Measurements from ENCODE around the gene CLSTN3. TPM values are rescaled to one million over a fixed set of nuclear protein-coding genes. Genes with fewer than 3 reads are reported as not detected.

CLSTN3 gene
- total RNA-seq, 2 donors from 2014 or later, result 27.5 to 64.9 TPM

DNA sequence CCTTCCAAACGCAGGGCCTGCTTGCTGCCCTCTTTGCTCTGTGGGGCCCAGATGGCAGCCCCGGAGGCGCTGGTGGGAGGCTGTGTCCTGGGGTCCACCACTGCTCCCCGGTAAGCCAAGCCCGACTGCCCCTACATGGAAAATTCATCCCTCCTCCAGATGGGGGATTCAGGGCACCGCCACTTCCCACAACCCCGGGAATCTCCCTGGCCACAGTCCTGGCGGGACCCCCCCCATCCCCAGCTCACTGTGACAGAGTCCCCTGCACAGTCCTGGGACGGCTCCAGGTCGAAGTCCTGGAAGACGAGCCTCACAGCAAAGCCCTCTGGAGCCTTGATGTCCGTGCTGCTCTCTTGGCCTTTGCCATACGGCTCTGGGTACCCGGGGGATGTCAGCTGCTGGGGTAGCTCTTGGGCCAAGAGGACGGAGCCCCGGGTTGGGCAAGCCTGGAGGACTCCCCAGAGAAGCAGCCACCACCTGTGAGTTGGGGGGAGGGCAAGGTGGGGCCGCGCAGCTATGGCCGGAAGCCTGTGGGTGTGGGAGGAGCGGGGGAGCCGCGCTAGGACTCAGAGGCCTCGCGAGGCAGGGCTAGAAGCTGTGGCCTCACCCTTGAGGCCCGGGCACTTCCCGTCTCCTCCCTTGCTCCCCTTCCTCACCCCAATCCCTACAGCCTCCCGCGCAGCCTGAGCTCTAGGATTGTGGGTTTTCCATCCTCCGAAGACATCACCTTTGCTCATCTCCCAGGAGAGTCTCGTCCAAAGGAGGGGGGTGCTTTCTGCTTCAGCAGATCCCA is 22.0 kb upstream of the CLSTN3 start:
- TF ChIP-seq, protein P1, sequence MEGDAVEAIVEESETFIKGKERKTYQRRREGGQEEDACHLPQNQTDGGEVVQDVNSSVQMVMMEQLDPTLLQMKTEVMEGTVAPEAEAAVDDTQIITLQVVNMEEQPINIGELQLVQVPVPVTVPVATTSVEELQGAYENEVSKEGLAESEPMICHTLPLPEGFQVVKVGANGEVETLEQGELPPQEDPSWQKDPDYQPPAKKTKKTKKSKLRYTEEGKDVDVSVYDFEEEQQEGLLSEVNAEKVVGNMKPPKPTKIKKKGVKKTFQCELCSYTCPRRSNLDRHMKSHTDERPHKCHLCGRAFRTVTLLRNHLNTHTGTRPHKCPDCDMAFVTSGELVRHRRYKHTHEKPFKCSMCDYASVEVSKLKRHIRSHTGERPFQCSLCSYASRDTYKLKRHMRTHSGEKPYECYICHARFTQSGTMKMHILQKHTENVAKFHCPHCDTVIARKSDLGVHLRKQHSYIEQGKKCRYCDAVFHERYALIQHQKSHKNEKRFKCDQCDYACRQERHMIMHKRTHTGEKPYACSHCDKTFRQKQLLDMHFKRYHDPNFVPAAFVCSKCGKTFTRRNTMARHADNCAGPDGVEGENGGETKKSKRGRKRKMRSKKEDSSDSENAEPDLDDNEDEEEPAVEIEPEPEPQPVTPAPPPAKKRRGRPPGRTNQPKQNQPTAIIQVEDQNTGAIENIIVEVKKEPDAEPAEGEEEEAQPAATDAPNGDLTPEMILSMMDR (IDR thresholded peaks at IDR 0.05), result no peak
- peak; percentile 68 to 84 (median 79) for TF ChIP-seq POLR2A (IDR thresholded peaks at IDR 0.05)
- H3K36me3 ChIP-seq (replicated peaks in 1 of 2; ENCODE audit: insufficient read depth in 1 of 2, low read depth in 2 of 2), result peaks cover 0 to 2% of the 10 kb centered on the region in 2 donors
- DNase-seq, result peak; percentile 78 to 85 (median 82)
- H3K4me1 ChIP-seq, result peaks cover 31% of the 10 kb centered on the region
- peak; percentile 80 for ATAC-seq
- intact Hi-C loops (cut with DNase I), result no loop called here
- peak overlapping the region; percentile 91 to 99 (median 96) for H3K27ac ChIP-seq
- no peaks in the 10 kb centered on the region for H3K9me3 ChIP-seq
- no peaks in the 10 kb centered on the region for H3K27me3 ChIP-seq
- 0 to 2% methylated on average over 10 to 30 of the region's 30 CpGs for WGBS, 2 donors
- H3K4me3 ChIP-seq, result peak overlapping the region; percentile 56 to 57

DNA sequence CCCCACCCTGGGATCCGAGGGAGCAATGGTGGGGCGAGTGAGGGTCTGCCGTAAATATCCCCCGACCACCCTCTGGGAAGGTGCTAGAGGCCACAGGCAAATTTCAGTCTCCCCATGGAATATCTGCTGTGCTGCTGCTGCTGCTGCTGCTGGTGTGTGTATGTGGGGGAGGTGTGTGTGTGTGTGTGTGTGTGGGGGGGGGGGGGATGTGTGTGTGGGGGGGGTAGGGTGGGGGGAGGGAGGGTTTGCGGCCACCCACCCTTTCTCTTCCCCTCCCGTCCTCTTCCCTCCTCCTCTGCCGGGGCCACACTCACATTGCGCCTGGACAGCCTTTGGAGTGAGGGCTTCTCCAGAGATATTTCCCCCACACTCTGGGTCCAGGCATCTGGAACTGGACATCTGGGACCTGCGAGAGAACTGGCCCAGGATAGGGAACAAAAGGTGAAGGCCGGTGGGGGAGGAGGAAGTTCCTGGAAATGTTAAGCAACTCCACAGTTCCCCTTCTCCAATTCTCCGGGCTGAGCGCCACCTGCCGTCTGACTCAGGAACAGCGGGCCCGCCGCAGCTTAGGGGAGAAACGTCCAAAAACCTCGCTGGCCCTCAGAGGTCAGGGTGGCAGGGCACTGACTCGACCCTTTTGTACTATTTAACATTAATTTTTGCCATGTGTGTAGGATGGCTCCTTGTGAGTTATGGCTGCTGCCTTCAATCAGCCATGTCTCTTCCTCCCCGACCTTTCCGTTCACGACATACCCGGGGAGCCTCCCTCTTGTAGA is 21.2 kb upstream of the CLSTN3 start, which contains the start of gene C1RL:
TSS of gene C1RL (minus strand) at position 419 of the 776 bp plus-strand sequence. CDS start at position 385, 34 bp downstream.
- no peaks in the 10 kb centered on the region for H3K9me3 ChIP-seq
- intact Hi-C loops (cut with DNase I), result no loop called here
- peak; percentile 85 for ATAC-seq

DNA sequence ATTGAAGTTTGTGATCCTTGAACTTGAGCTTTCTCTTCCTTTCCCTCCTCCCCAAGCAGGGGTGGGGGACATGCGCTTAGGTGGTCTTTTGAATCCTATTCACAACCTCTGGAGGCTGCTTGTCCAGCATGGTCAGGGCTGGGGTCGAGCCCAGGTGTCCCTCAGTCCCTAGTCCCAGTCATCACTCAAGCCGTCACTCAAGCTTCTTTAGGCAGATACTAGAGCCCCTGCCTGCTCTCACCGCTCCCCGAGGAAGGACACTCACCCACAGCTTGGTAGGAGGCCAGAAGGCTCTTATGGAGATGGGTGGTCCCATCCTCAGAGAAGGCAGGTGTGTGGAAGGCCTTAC is 20.6 kb upstream of the CLSTN3 start:
- H3K9me3 ChIP-seq, result no peaks in the 10 kb centered on the region
- 32 to 54% methylated on average over 5 of the region's 5 CpGs for WGBS, 2 donors
- no peak for DNase-seq
- no peaks in the 10 kb centered on the region for H3K27me3 ChIP-seq
- no peak overlapping the region for H3K4me3 ChIP-seq
- H3K36me3 ChIP-seq (replicated peaks in 1 of 2; ENCODE audit: insufficient read depth in 1 of 2, low read depth in 2 of 2), result no peaks in the 10 kb centered on the region
- H3K4me1 ChIP-seq, result peaks cover 35% of the 10 kb centered on the region
- H3K27ac ChIP-seq, result peak overlapping the region in 3 of 4 donors; percentile 91 to 99 (median 98)
- no peak for TF ChIP-seq POLR2A (IDR thresholded peaks at IDR 0.05)
- TF ChIP-seq, protein P1 (IDR thresholded peaks at IDR 0.05), result no peak
- intact Hi-C loops (cut with DNase I), result no loop called here
- no peak for ATAC-seq

More for the DNA sequence above, 21.2 kb upstream of the CLSTN3 start, which contains the start of gene C1RL:
- Histone ChIP-seq H3K27me3 (no peaks in the 10 kb centered on the region), H3K4me3 (peak within 1 kb of the TSS; percentile 56 to 57), H3K27ac (peak within 1 kb of the TSS; percentile 91 to 99 (median 96)), H3K4me1 (peaks cover 35% of the 10 kb centered on the region), H3K36me3 (replicated peaks in 1 of 2; ENCODE audit: insufficient read depth in 1 of 2, low read depth in 2 of 2) (no peaks in the 10 kb centered on the region)
- 11 to 17% methylated on average over 21 to 23 of the region's 23 CpGs for WGBS, 2 donors
- TF ChIP-seq, protein P1 (IDR thresholded peaks at IDR 0.05), result peak; percentile 89 to 99 (median 98)
- peak; percentile 23 to 69 (median 64) for TF ChIP-seq POLR2A (IDR thresholded peaks at IDR 0.05)
- DNase-seq, result peak; percentile 94 to 96 (median 94)

DNA sequence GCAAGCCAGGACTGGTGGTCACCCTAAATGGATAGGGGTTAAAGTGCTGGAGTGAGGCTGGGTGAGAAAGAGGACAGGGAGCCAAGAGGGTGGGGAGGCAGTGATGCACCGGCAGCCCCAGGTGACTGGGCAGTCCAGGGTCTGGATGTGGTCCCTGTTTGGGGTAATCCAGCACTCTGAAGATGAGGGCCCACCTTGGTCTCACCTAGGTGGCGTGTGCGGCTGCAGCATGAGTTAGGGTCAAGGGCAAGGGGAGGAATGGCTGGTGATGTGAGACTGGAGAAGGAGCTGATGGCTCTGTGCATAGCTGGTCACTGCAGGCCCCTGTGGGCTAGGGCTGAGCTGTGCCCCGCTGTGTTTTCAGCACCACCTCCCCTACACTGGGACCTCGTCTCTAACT is 19.5 kb upstream of the CLSTN3 start:
- WGBS, 2 donors, result 86 to 89% methylated on average over 5 of the region's 5 CpGs
- Histone ChIP-seq H3K36me3 (replicated peaks in 1 of 2; ENCODE audit: insufficient read depth in 1 of 2, low read depth in 2 of 2) (no peaks in the 10 kb centered on the region), H3K4me1 (peaks cover 35% of the 10 kb centered on the region), H3K4me3 (no peak overlapping the region), H3K27ac (no peak overlapping the region), H3K27me3 (no peaks in the 10 kb centered on the region), H3K9me3 (no peaks in the 10 kb centered on the region)
- ATAC-seq (no peak), DNase-seq (no peak)
- intact Hi-C loops (cut with DNase I), result loop anchor here (10.0 kb wide), 1 partner anchor 66 kb away; no protein-coding TSS in a partner anchor
- TF ChIP-seq, protein P1 (IDR thresholded peaks at IDR 0.05), result no peak
- no peak for TF ChIP-seq POLR2A (IDR thresholded peaks at IDR 0.05)
